ENCODE results near the gene C20orf202. TPM values are rescaled to one million over a fixed set of nuclear protein-coding genes. Genes with fewer than 3 reads are reported as not detected.

C20orf202 gene
- total and polyA plus RNA-seq, 2 experiments from 2014 or later, result not detected

DNA sequence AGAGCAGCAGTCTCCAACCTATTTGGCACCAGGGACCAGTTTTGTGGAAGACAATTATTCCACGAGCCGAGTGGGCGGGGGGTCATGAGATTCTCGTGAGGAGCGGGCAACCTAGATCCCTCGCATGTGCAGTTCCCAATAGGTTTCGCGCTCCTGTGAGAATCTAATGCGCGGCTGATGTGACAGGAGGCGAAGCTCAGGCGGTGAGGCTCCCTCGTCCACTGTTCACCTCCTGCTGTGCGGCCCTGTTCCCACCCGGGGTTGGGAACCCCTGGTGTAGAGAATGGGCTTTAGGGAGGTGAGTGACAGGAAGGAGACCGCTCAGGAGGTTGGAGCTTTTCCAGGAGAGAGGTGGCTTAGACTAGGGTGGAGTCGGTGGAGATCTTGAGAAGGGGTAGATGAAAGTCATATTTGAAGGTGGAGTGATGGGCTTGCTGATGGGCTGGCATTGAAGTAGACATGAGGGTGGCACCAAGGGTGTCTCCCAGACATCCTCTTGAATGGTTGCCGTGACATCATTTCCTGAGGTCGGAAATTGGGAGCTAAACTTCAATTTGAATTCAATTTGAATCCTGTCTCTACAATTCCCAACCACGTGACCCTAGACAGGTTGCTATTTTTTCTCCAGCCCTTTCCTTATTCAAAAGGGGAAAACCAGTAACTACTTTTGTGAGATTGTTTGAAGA, 21.1 kb downstream of the C20orf202 start:
- Histone ChIP-seq H3K27ac (ENCODE audit: low read depth) (no peak overlapping the region), H3K4me3 (no peak overlapping the region), H3K4me2 (peak overlapping the region; percentile 77; the same call in 1 of the 2 replicates), H3K9me2 (ENCODE audit: insufficient read depth) (no peaks in the 10 kb centered on the region), H3K79me2 (replicated peaks; ENCODE audit: insufficient read depth) (no peaks in the 10 kb centered on the region), H3K27me3 (ENCODE audit: insufficient read depth) (peaks cover 35% of the 10 kb centered on the region), H4K20me1 (replicated peaks; ENCODE audit: insufficient read depth) (no peaks in the 10 kb centered on the region), H3F3A (replicated peaks; ENCODE audit: low read depth) (no peaks in the 10 kb centered on the region), H3K36me3 (ENCODE audit: insufficient read depth) (no peaks in the 10 kb centered on the region), H2AFZ (no peak overlapping the region), H3K4me1 (ENCODE audit: insufficient read depth) (peaks cover 5% of the 10 kb centered on the region)
- no peak overlapping the region for H3K27ac Mint-ChIP-seq
- no peaks in the 10 kb centered on the region for H3K36me3 Mint-ChIP-seq (ENCODE audit: low read depth)
- peaks cover 3% of the 10 kb centered on the region; the same call in 1 of the 3 replicates for H3K4me1 Mint-ChIP-seq
- TF ChIP-seq, protein P1, sequence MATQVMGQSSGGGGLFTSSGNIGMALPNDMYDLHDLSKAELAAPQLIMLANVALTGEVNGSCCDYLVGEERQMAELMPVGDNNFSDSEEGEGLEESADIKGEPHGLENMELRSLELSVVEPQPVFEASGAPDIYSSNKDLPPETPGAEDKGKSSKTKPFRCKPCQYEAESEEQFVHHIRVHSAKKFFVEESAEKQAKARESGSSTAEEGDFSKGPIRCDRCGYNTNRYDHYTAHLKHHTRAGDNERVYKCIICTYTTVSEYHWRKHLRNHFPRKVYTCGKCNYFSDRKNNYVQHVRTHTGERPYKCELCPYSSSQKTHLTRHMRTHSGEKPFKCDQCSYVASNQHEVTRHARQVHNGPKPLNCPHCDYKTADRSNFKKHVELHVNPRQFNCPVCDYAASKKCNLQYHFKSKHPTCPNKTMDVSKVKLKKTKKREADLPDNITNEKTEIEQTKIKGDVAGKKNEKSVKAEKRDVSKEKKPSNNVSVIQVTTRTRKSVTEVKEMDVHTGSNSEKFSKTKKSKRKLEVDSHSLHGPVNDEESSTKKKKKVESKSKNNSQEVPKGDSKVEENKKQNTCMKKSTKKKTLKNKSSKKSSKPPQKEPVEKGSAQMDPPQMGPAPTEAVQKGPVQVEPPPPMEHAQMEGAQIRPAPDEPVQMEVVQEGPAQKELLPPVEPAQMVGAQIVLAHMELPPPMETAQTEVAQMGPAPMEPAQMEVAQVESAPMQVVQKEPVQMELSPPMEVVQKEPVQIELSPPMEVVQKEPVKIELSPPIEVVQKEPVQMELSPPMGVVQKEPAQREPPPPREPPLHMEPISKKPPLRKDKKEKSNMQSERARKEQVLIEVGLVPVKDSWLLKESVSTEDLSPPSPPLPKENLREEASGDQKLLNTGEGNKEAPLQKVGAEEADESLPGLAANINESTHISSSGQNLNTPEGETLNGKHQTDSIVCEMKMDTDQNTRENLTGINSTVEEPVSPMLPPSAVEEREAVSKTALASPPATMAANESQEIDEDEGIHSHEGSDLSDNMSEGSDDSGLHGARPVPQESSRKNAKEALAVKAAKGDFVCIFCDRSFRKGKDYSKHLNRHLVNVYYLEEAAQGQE (IDR thresholded peaks at IDR 0.05; ENCODE audit: unreplicated experiment), result no peak
- no peak for TF ChIP-seq ZNF114 (CRISPR knock-in tag; IDR thresholded peaks at IDR 0.05)
- TF ChIP-seq, protein P2, sequence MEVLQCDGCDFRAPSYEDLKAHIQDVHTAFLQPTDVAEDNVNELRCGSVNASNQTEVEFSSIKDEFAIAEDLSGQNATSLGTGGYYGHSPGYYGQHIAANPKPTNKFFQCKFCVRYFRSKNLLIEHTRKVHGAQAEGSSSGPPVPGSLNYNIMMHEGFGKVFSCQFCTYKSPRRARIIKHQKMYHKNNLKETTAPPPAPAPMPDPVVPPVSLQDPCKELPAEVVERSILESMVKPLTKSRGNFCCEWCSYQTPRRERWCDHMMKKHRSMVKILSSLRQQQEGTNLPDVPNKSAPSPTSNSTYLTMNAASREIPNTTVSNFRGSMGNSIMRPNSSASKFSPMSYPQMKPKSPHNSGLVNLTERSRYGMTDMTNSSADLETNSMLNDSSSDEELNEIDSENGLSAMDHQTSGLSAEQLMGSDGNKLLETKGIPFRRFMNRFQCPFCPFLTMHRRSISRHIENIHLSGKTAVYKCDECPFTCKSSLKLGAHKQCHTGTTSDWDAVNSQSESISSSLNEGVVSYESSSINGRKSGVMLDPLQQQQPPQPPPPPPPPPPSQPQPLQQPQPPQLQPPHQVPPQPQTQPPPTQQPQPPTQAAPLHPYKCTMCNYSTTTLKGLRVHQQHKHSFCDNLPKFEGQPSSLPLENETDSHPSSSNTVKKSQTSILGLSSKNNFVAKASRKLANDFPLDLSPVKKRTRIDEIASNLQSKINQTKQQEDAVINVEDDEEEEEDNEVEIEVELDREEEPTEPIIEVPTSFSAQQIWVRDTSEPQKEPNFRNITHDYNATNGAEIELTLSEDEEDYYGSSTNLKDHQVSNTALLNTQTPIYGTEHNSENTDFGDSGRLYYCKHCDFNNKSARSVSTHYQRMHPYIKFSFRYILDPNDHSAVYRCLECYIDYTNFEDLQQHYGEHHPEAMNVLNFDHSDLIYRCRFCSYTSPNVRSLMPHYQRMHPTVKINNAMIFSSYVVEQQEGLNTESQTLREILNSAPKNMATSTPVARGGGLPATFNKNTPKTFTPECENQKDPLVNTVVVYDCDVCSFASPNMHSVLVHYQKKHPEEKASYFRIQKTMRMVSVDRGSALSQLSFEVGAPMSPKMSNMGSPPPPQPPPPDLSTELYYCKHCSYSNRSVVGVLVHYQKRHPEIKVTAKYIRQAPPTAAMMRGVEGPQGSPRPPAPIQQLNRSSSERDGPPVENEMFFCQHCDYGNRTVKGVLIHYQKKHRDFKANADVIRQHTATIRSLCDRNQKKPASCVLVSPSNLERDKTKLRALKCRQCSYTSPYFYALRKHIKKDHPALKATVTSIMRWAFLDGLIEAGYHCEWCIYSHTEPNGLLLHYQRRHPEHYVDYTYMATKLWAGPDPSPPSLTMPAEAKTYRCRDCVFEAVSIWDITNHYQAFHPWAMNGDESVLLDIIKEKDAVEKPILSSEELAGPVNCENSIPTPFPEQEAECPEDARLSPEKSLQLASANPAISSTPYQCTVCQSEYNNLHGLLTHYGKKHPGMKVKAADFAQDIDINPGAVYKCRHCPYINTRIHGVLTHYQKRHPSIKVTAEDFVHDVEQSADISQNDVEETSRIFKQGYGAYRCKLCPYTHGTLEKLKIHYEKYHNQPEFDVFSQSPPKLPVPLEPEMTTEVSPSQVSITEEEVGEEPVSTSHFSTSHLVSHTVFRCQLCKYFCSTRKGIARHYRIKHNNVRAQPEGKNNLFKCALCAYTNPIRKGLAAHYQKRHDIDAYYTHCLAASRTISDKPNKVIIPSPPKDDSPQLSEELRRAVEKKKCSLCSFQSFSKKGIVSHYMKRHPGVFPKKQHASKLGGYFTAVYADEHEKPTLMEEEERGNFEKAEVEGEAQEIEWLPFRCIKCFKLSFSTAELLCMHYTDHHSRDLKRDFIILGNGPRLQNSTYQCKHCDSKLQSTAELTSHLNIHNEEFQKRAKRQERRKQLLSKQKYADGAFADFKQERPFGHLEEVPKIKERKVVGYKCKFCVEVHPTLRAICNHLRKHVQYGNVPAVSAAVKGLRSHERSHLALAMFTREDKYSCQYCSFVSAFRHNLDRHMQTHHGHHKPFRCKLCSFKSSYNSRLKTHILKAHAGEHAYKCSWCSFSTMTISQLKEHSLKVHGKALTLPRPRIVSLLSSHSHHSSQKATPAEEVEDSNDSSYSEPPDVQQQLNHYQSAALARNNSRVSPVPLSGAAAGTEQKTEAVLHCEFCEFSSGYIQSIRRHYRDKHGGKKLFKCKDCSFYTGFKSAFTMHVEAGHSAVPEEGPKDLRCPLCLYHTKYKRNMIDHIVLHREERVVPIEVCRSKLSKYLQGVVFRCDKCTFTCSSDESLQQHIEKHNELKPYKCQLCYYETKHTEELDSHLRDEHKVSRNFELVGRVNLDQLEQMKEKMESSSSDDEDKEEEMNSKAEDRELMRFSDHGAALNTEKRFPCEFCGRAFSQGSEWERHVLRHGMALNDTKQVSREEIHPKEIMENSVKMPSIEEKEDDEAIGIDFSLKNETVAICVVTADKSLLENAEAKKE (CRISPR knock-in tag; IDR thresholded peaks at IDR 0.05), result no peak
- no peak for TF ChIP-seq NANOG (IDR thresholded peaks at IDR 0.05; ENCODE audit: borderline replicate concordance)
- TF ChIP-seq, protein P3, sequence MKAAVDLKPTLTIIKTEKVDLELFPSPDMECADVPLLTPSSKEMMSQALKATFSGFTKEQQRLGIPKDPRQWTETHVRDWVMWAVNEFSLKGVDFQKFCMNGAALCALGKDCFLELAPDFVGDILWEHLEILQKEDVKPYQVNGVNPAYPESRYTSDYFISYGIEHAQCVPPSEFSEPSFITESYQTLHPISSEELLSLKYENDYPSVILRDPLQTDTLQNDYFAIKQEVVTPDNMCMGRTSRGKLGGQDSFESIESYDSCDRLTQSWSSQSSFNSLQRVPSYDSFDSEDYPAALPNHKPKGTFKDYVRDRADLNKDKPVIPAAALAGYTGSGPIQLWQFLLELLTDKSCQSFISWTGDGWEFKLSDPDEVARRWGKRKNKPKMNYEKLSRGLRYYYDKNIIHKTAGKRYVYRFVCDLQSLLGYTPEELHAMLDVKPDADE (IDR thresholded peaks at IDR 0.05), result no peak
- TF ChIP-seq, protein P4, sequence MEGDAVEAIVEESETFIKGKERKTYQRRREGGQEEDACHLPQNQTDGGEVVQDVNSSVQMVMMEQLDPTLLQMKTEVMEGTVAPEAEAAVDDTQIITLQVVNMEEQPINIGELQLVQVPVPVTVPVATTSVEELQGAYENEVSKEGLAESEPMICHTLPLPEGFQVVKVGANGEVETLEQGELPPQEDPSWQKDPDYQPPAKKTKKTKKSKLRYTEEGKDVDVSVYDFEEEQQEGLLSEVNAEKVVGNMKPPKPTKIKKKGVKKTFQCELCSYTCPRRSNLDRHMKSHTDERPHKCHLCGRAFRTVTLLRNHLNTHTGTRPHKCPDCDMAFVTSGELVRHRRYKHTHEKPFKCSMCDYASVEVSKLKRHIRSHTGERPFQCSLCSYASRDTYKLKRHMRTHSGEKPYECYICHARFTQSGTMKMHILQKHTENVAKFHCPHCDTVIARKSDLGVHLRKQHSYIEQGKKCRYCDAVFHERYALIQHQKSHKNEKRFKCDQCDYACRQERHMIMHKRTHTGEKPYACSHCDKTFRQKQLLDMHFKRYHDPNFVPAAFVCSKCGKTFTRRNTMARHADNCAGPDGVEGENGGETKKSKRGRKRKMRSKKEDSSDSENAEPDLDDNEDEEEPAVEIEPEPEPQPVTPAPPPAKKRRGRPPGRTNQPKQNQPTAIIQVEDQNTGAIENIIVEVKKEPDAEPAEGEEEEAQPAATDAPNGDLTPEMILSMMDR (conservative IDR thresholded peaks at IDR 0.05; ENCODE audit: low read depth in 2 of 2), result no peak
- no peak for TF ChIP-seq STAT1 (IDR thresholded peaks at IDR 0.05; ENCODE audit: unreplicated experiment)
- no peak for TF ChIP-seq ZNF331 (CRISPR knock-in tag; IDR thresholded peaks at IDR 0.05; ENCODE audit: low read depth)
- no peak for TF ChIP-seq EZH2phosphoT487 (IDR thresholded peaks at IDR 0.05; ENCODE audit: unreplicated experiment)
- no peak for TF ChIP-seq POLR2AphosphoS5 (IDR thresholded peaks at IDR 0.05; ENCODE audit: low read depth)
- peaks cover 18% of the 10 kb centered on the region for H3K27me3 Mint-ChIP-seq (ENCODE audit: insufficient read depth, low read depth, poor library complexity)
- no peak overlapping the region for H3K4me3 Mint-ChIP-seq
- H3K9me3 Mint-ChIP-seq, result peaks cover 14% of the 10 kb centered on the region; the same call in 2 of the 3 replicates
- no peak for DNase-seq (ENCODE audit: low spot score)
- ATAC-seq, result no peak
